ENCODE results near the gene FAAP20. TPM values are rescaled to one million over a fixed set of nuclear protein-coding genes. Genes with fewer than 3 reads are reported as not detected.

The FAAP20 gene
- total and polyA plus RNA-seq, 7 donors = 17.8 to 48.1 (median 22.1) TPM

DNA sequence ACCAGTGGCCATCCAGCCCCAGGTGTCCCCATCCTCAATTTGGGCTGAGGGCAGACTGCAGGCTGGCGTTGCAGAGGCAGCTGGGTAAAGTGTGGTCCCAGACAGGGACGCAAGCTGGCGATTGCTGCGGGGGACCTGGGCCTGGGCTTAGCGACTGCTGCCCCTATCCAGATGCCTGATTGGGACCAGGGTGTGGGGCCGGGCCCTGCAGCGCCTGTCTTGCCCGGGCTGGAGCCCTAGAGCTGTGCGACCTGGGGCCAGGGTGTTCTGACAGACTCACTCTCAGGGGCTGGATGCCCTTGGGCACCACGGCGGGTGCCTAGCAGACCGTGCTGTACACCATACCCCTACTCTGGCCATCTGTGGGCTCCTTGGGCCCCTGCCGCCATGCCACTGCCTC lies 16.2 kb upstream of the FAAP20 start:
- Histone ChIP-seq H3K36me3 (ENCODE audit: insufficient read depth in 1 of 2, low read depth in 1 of 2) (no peaks in the 10 kb centered on the region), H3K9me3 (no peaks in the 10 kb centered on the region), H3K27me3 (ENCODE audit: insufficient read depth in 3 of 3, low read length in 2 of 3) (no peaks in the 10 kb centered on the region), H3K4me3 (no peak overlapping the region), H3K27ac (no peak overlapping the region), H3K4me1 (peaks cover 41% of the 10 kb centered on the region)
- ATAC-seq = no peak
- TF ChIP-seq, protein P1, sequence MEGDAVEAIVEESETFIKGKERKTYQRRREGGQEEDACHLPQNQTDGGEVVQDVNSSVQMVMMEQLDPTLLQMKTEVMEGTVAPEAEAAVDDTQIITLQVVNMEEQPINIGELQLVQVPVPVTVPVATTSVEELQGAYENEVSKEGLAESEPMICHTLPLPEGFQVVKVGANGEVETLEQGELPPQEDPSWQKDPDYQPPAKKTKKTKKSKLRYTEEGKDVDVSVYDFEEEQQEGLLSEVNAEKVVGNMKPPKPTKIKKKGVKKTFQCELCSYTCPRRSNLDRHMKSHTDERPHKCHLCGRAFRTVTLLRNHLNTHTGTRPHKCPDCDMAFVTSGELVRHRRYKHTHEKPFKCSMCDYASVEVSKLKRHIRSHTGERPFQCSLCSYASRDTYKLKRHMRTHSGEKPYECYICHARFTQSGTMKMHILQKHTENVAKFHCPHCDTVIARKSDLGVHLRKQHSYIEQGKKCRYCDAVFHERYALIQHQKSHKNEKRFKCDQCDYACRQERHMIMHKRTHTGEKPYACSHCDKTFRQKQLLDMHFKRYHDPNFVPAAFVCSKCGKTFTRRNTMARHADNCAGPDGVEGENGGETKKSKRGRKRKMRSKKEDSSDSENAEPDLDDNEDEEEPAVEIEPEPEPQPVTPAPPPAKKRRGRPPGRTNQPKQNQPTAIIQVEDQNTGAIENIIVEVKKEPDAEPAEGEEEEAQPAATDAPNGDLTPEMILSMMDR (IDR thresholded peaks at IDR 0.05) = no peak
- DNase-seq = no peak
- 96 to 98% (median 97%) methylated on average over 13 of the region's 13 CpGs for WGBS, 3 donors
- intact Hi-C loops (cut with DNase I) = no loop called here

DNA sequence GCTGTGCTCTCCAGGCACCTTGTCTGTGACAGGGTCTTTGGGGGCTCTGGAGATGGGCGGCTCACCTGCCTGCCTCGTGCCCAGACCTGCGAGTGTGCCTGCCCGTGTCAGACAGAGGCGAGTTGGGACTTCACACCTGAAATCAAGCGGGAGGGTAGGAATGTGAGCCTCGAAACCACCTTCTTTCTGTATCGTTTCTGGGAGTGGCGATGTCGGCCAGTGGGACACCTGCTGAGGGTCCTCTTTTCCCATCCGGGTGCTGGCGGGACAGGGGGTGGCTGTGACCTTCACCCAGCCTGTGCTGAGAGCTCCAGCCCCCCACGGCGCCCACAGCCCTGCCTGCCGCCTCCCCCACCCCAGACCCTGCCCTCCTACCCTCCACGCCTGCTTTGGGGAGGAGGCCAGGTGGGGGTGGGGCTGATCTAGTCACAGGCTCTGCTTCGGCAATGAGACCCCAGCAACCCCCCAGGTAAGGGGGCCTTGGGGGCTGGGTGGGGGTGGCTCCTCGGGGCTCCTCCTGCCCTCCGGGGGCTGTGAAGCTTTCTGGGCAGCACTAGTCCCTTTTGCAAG lies 15.6 kb upstream of the FAAP20 start:
- no peak for DNase-seq
- 85 to 91% (median 89%) methylated on average over 16 to 19 of the region's 19 CpGs for WGBS, 3 donors
- Histone ChIP-seq H3K4me1 (peaks cover 46% of the 10 kb centered on the region), H3K27me3 (ENCODE audit: insufficient read depth in 3 of 3, low read length in 2 of 3) (no peaks in the 10 kb centered on the region), H3K36me3 (ENCODE audit: insufficient read depth in 1 of 2, low read depth in 1 of 2) (no peaks in the 10 kb centered on the region), H3K9me3 (no peaks in the 10 kb centered on the region), H3K27ac (no peak overlapping the region), H3K4me3 (no peak overlapping the region)
- ATAC-seq = no peak
- TF ChIP-seq, protein P1 (IDR thresholded peaks at IDR 0.05) = no peak
- intact Hi-C loops (cut with DNase I) = no loop called here

DNA sequence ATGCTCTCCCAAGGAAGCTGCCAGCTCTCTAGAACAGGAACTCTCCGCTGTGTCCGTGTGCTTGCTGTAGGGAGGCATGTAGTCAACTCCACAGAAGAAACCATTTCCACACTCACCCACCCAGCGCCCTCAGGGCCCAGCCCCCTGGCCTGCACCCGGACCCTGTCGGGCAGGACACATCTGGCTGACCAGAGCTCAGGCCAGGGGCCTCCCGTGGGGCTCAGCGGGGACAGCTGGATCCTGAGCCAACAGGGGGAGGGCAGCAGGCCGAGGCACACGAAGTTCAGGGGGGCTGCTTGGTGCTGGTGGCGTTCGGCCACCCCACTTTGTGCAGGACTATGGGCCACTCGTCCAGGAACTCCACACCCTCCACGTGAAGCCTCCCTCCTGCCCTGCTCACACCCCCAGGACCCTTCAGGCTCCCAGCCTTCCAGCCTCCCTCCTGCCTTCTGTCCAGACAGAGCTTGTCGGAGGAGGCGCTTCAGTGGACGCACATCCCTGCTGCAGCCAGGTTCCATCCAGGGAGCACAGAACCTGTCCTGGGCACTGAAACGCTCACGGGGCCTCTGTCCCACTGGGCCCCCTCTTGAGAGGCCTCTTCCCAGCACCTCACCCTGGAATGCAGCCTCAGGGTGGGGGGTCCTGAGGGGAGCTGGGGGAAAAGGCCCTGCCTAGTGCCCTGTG lies 15.0 kb upstream of the FAAP20 start:
- TF ChIP-seq, protein P1 (IDR thresholded peaks at IDR 0.05) = no peak
- peak overlapping the region; percentile 23 for H3K27ac ChIP-seq
- no peaks in the 10 kb centered on the region for H3K9me3 ChIP-seq
- no peak for ATAC-seq
- 60 to 67% (median 66%) methylated on average over 16 to 18 of the region's 18 CpGs for WGBS, 3 donors
- no peak overlapping the region for H3K4me3 ChIP-seq
- H3K4me1 ChIP-seq = peaks cover 41% of the 10 kb centered on the region
- intact Hi-C loops (cut with DNase I) = loop anchor here in 1 of 2 donors (5.0 kb wide), 1 partner anchor 108 kb away; no protein-coding TSS in a partner anchor
- DNase-seq = peak in 1 of 2 donors; percentile 17
- H3K36me3 ChIP-seq (ENCODE audit: insufficient read depth in 1 of 2, low read depth in 1 of 2) = no peaks in the 10 kb centered on the region
- H3K27me3 ChIP-seq (ENCODE audit: insufficient read depth in 3 of 3, low read length in 2 of 3) = no peaks in the 10 kb centered on the region

DNA sequence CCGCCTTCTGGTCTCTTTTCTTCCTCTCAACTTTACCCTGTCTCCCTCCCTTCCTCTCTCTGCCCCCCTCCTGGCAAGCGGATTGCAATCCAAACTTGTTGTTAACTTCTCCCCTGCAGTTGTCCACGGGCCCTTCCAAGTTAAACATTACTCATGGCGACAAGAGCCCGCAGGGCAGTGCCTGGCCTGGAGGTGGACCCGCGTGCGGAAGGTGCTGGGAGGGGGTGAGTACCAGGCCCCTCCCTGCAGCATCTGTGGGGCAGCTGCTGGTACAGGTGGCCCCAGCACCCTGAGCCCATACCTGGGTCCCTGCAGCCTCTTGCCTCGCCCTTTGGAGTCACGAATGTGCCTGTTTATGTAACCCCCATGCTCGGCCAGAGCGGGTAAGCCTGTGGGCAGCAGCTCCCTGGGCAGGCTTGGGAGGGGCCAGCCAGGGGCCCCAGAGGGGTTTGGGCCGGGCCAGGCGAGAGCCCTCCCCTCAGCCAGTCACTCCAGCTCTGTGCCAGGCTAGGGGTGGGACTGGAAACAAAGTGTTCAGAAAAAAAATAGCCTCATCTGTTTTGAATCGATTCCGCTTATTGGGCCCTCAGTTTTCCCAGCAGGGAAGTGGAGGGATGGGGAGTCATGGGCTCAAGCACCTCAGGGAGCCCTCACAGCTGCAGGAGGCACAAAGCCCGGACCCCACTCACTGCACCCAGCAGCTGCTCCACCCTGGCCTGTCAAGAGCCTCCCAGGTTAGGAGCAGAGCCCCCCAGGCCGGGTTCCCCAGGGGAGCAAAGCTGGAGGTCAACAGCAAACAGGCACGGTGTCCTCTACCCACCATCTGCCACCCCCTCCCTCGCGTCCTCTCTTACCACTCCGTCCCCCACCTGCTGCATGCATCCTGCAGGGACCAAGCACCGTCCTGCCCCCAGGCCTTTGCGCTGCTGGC lies 14.0 kb upstream of the FAAP20 start:
- H3K27ac ChIP-seq = peak overlapping the region; percentile 74
- ATAC-seq = no peak

More for the DNA sequence above, 14.0 kb upstream of the FAAP20 start:
- no peaks in the 10 kb centered on the region for H3K36me3 ChIP-seq (ENCODE audit: insufficient read depth in 1 of 2, low read depth in 1 of 2)
- TF ChIP-seq, protein P1 (IDR thresholded peaks at IDR 0.05) = no peak
- H3K27me3 ChIP-seq (ENCODE audit: insufficient read depth in 3 of 3, low read length in 2 of 3) = no peaks in the 10 kb centered on the region
- DNase-seq = peak; percentile 59 to 64
- H3K9me3 ChIP-seq = no peaks in the 10 kb centered on the region
- intact Hi-C loops (cut with DNase I) = loop anchor here in 1 of 2 donors (5.0 kb wide), 1 partner anchor 109 kb away; no protein-coding TSS in a partner anchor
- H3K4me3 ChIP-seq = no peak overlapping the region
- WGBS, 3 donors = 58 to 74% (median 64%) methylated on average over 24 of the region's 24 CpGs
- H3K4me1 ChIP-seq = peaks cover 41% of the 10 kb centered on the region

Data from psoas muscle (tissue), 8 donors.